Activated CD4-positive, alpha-beta T cell treated with anti-CD3 and anti-CD28 coated beads, Interleukin-2, amount 50 U/mL, for 1 hour (primary cell): ENCODE measurements around the gene SHISA7.
A peak's percentile ranks its signal among the peaks of the same experiment; 100 is the strongest.

ENCODE experiments used
- DNase-seq: peaks from one replicate; pipeline ENCODE4 v3.0.0-alpha.2; 2020

SHISA7 gene

DNA sequence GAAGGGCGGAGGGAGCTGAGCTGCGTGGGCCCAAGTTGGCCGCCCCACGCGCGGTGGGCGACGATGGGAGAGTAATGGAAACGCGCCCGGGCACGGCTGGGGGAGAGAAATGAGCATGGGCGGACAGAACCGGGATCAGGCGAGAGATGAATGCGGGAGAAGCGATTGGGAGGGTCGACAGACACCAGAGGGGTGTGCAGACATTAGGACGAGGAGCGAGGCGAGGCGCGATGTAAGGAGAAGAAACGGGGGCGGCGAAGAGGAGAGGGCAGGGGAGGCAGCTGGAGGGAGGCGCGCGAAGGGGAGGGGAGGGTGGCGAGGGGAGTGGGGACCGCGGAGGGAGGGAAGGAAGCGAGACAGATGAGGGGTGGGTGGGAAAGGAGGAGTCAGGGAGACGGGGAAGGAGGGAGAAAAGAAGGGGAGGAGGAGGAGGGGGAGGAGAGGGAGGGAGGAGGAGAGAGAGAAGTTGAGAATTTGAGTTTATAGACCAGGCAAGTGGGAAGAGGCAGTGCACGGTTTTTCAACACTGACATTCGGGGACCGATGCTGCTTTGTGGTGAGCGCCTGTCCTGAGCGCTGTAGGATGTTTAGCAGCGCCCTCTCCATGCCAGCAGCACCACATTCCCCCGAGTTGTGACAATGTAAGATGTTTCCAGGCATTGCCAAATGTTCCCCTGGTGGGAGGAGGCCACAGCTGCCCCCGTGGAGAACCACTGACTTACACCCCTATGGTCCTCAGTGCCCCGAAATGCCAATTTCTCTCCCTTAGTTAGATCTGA is at the start of gene SHISA7:
SHISA7 (minus strand) TSS at position 256 of the 779 bp plus-strand sequence. CDS start 437 bp downstream, outside the sequence.
- no peak for DNase-seq

DNA sequence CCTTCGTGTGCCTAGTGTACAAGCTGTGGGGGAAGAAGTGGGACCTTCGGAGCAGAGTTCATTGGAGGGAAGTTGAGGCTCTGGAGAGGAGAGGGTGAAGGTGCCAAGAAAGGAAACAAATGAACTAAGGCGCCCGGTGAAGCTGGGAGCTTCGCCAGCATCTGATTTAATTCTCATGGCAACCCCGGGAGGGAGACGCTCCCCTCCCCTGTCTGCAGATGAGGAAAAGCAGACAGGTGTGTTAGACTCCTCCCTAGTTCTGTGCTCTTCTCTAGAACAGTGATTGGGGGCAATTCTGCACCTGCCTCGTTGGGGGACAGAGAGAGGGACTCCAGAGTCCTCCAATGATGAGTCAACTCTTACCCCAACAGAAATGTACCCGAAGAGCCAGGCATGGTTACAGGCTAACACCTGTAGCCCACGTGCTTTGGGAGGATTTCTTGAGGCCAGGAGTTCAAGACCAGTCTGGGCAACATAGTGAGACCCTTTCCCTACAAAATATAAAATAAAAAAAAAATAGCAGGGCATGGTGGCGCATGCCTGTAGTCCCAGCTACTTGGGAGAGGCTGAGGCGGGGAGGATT is 49.4 kb upstream of the SHISA7 start:
- DNase-seq: no peak

DNA sequence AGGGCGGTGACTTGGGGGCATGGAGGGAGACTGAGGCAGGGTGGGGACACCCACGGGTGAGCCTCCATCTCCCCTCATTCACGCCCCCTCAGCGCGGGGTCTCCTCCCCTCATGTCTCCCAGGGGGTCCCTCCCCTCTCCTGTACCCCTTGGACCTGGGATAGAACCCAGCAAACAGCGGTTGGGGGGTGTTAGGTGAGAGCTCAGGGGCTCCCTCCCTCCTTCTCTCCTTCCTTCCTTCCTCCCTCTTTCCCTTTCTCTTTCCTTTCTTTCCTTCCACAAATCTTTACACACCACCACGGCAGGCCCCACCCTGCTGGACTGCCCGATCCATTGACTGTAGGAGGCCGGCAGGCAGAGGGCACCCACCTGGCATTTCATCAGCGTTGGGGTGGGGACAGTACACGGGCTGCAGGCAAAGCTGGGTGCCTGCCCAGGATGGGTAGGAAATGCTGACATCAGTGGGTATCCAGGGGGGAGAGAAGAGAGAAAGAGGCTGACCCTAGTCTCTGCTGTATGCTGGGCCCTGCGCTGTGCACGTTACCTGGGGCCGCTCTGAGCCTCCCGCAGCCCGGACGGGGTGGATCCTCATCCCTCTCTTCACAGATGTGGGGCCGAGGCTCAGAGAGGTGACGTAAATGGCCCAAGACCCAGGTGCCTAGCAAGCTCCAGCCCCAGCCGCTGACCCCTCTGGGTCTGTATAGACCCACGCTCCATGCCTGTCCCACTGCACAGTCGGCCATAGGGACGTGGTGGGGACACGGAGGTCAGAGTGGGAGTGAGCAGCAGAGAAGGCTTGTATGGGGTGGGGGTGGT is 48.7 kb upstream of the SHISA7 start:
- no peak for DNase-seq

DNA sequence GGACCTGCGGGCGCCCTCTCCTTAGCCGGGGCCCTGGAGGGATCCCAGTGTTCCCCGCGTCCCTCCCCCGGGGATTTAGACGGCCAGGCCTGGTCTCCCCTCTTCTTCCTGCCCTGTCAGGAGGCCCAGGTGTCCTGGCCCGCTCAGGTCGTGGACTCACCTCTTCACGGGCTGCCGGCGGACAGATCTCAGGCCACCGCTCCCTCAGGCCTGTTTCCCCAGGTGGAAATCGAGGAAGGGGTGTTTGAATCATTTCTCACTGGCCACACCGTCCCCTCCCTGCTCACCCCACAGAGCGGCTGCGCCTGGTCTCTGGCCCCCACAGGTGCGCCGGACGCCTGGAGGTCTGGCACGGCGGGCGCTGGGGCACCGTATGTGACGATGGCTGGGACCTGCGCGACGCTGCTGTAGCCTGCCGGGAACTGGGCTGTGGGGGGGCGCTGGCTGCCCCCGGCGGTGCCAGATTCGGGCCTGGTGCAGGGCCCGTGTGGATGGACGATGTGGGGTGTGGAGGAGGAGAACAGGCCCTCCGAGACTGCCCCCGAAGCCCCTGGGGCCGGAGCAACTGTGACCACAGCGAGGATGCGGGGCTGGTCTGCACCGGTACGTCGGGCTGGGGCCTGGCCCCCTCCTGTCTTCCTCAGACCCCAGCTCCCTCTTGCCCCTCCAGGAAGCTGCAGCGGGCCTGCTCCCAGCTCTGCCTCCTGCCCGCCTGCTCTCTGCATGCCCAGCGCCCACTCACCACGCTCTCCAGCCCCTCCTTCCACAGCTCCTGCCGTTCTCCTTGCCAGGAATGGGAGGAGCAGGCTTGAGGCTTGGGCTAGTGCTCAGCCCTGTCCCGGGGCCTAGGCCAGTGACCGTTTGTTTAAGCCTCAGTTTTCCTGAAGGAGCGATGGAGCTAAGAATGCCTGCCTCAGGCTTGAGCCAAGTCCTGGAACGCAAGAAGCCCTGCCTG is 47.7 kb upstream of the SHISA7 start:
- no peak for DNase-seq

DNA sequence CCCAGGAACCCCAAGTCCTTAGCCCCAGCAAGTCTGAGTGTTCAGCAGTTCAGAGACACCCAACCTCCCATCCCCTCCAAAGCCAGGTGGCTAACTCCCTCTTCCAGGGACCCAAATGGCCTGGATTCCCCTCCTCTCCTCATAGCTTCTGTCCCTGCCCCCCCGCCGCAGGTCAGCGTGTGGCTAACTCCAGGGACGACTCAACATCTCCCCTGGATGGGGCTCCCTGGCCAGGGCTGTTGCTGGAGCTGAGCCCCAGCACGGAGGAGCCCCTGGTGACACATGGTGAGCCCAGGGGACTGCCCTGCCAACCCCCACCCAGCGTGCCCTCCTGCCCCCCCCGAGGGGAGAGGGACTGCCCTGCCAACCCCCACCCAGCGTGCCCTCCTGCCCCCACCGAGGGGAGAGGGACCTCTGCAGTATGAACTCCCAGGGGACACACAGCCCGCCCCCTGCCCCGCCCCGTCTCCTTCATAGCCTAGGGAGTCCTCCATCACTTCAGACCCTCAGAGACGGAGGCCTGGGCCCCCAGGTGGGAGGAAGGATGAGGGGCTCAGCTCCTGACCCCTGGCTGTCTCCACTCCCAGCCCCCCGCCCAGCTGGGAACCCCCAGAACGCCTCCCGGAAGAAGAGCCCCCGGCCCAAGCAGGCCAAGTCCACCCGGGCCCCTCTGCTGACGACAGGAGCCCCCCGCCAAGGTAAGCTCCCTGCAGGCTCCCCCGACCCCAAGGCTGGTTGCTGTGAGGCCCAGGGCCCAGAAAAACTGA is 46.8 kb upstream of the SHISA7 start:
- DNase-seq: no peak

DNA sequence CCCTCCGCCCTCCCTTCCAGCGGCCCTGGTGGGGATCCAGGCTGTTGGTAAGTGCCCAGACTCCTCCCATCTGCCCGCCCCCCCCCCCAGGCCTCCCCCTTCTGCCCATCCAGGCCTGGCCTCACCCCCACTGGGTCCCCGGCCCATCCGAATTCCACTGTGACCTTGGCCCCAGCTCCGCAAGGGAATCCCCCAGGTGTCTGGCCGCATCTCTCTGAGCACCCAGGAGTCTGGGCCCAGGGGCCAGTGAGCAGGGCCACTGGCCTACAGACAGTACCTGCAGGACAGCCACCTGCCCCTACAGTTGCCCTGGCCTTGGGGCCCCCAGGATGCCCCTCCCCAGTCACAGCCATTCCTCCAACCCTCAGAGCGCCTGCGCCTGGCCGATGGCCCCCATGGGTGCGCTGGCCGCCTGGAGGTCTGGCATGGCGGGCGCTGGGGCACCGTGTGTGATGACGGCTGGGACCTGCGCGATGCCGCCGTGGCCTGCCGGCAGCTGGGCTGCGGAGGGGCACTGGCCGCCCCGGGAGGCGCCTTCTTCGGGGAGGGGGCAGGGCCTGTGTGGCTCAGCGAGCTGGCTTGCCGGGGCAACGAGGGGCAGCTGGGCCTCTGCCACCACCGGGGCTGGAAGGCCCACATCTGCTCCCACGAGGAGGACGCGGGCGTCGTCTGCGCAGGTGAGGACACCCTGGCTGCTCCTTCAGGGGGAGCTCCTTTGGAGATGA is 46.0 kb upstream of the SHISA7 start:
- DNase-seq: no peak

DNA sequence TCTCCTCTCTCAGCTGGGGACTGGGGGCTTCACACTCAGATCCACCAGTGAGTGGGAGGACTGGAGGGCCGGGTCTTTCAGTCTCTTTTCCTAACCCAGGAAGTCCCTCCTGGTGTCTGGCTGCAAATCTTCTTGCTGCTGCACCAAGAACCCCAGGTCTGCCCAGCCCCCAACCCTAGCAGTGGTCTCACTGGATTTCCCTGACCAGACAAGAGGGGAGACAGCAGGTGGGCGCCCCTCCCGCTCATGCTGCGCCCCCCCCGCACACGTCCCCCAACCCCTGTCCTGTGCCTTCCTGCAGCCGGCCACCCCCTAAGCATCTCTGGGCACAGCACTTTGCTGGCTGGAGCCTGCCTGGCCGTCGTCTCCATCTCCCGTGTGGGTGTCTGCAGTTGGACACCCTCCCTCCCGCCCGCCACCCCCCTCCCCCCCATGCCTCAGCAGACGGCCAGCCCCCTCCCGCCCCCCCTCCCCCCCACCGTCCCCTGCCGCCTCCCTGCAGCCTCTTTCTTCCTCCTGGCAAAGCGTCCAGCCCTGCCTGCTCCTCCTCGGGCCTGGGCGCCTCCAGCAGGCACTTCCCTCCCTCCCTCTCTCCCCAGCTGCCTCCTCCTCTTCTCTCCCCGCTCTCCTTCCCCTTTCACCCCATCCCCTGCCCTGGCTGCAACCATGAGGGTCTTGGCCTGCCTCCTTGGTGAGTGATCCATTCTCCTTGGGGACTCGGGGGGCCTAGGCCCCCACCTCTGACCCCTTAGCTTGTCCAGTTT is 45.0 kb upstream of the SHISA7 start, which contains the start of gene SSC5D:
SSC5D (plus strand) TSS at position 513 of the 764 bp plus-strand sequence; CDS start at position 667, 154 bp downstream.
- no peak for DNase-seq

DNA sequence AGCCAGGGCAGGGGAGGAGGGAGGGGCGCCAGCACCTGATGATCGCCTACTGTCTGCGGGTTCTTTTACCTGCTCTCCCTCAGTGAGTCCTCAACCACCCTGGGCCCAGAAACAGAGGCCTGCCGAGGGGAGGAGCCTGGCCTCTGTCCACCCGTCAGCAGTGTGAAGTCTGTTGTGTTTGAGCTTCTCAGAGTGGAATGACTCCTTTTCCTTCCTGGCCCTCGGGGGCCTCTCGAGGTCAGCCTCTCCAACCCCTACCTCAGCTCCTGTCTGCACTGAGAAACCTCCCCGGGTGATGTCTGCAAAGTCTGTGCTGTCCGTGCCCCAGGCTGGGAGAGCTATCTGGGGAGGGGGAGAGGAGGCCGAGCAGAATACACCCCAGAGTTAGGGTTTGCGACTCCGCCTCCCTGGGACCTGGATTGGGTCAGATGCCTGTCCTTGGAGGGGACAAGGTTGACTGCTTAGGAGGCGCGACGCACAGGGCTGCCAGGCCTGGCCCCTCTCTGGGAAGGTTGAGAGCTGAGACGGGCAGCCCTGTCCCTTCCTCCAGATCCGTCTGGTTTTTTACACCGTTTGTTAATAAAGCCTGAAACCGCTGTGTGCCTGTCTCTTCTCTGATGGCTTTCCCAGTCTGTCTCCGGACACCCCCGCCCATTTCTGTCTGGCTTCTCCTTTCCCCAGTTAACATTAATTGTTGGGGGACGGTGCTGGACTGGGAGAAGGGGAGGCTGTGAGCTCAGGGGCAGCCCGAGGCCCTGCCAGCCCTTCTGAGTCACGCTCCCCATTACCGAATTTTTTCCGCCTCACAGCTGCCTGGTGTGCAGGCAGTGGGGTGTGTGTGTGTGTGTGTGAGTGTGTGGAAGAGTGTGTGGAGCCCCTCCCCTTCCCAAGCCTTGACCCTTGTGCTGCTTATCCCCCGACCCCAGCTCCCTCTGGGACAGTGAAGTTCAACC is 44.1 kb upstream of the SHISA7 start:
- DNase-seq: peak; percentile 38

DNA sequence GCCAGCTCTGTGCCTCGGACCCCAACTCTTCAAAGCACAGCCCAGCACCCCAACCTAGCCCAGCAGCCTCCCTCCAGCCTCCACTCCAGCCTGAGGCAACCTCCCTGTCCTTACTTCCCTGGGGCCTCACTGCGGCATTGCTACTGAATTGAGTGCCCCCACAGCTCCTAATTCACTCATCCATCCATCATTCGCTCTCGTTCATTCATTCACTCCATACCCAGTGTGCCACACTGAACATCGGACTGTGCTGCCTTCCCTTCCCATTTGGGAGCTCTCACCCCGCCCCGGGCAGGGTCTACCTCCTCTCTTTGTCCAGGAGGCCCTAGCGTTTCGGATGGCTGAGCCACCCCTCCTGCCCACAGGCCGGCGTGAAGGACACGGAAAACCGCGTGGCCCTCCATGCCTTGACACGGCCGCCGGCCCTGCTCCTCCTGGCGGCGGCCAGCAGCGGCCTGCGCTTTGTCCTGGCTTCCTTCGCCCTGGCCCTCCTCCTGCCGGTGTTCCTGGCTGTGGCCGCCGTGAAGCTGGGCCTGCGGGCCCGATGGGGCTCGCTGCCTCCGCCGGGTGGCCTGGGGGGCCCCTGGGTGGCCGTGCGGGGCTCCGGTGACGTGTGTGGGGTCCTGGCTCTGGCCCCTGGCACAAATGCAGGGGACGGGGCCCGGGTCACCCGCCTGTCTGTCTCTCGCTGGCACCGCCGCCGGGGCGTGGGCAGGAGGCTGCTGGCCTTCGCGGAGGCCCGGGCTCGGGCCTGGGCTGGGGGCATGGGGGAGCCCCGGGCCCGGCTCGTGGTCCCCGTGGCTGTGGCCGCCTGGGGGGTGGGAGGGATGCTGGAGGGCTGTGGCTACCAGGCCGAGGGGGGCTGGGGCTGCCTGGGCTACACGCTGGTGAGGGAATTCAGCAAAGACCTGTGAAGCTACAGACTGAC is 43.2 kb upstream of the SHISA7 start:
- no peak for DNase-seq

DNA sequence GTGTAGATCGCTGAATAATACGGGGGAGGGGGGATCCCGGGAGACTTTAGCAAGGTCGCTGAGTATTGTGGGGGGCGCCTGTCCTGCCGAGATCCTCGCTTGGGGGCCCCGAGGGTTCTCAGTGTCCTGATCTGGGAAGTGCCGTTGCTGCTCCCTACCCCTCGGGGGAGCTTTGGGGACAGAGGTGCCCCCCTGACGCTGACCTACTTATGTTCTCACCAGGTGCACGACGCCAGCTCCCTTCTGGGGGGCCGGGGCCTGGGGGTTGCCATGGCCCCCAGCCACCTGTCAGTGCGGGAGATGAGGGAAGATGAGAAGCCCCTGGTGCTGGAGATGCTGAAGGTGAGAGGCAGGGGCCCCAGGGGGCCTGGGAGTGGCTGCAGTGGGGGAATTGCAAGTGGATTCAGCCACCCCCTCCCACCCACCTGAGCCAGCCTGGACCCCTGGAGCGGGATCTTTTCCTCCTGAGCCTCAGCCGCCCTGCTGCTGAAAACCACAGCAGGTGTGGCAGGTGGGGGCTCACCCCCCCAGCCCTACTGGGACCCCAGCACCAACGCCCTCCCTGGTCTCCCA is 42.4 kb upstream of the SHISA7 start:
- no peak for DNase-seq

DNA sequence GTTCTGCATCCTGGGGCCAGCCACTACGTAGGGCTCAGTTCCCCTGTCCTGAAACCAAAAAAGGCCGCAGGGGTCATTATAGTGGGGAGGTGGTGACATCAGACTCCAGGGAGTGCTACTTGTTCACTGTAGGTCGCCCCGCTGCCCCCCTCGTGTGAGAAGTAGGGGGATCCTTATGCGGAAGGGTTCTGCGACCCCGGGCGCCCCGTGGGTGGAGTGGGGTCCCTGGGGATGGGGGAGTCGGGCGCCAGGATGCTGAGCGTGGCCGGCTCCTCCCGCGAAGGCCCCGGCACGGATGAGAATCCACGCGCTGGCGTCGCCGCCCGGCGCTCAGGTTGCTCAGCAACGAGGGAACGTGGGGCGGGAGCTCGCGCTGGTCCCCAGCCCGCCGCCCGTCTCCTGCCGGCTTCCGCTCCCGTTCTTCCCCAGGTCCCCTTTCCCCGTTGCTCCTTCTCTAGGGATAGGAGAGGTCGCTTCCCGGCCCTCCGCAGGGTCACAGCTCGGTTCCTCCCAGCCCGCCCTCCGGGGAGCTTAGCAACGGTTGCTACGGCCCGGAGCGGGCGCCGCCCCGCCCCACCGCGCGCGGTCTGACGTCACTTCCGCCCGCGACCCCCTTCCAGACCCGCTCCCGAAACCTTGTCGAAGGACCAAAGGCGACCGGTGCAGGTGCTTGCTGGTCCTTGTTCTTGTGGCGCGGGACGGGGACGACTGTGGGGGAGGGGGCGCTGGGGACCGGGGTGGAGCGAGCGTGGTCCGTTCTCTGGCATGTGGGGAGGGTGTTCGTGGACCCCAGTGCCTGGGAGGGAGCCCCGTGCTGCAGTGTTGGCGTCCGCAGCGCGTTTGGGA is 41.7 kb upstream of the SHISA7 start, which contains the start of gene NAT14:
NAT14 (plus strand) TSS at position 596 of the 846 bp plus-strand sequence. CDS start 521 bp downstream, outside the sequence.
- peak; percentile 51 for DNase-seq

DNA sequence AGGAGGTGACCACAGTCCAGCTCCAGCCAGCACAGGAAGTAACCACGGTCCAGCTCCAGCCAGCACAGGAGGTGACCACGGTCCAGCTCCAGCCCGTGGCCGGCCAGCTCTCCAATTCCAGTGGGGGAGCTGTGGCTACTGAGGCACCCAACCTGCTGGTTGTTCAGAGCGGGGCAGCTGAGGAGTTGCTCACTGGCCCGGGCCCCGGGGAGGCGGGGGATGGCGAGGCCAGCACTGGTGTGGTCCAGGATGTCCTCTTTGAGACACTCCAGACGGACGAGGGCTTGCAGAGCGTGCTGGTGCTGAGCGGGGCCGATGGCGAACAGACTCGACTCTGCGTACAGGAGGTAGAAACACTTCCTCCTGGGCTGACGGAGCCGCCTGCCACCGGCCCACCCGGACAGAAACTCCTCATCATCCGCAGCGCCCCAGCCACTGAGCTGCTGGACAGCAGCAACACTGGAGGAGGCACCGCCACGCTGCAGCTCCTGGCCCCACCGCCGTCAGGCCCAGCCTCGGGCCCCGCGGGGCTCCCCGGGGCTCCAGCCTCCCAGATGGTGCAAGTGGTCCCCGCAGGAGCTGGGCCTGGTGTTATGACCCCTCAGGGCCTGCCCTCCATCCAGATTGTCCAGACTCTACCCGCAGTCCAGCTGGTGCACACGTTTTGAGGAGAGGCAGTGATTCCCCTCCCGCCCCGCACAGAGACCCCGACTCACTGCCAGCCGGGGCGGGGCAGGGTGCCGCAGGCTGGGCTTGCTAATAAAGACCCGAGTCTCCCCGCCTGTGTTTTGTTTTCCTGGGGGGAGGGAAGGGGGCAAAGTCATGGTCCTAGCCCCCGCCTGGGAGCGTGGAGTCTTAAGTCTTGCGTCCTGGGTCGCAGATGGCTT is 40.8 kb upstream of the SHISA7 start:
- no peak for DNase-seq

DNA sequence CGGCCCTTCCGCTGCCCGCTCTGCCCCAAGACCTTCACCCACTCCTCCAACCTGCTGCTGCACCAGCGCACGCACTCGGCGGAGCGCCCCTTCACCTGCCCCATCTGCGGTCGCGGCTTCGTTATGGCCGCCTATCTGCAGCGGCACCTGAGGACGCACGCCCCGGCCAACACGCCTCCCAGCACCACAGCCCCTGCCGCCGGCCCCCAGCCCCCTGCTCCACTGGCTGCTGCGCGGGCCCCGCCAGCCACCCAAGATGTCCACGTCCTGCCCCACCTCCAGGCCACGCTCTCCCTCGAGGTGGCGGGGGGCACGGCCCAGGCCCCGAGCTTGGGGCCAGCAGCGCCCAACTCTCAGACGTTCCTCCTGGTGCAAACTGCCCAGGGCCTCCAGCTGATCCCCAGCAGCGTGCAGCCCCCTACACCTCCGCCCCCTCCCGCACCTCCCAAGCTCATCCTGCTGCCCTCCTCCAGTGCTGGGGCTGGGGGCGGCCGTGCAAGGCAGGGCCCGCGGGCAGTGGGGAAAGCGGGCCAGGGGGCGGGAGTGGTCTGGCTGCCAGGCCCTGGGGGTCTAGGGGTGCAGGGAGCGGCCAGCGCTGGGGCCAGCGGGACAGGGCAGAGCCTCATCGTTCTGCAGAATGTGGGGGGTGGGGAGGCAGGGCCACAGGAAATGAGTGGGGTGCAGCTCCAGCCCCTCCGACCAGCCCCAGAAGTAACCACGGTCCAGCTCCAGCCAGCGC is 40.0 kb upstream of the SHISA7 start:
- no peak for DNase-seq
